ENCODE results near the gene NCAN. TPM values are rescaled to one million over a fixed set of nuclear protein-coding genes. Genes with fewer than 3 reads are reported as not detected.

NCAN gene
- total and polyA plus RNA-seq, 9 of the 15 experiments (the other 6 are each of a cell fraction or from before 2014, with no cell fraction given), result 0.04 TPM; not detected in 8

DNA sequence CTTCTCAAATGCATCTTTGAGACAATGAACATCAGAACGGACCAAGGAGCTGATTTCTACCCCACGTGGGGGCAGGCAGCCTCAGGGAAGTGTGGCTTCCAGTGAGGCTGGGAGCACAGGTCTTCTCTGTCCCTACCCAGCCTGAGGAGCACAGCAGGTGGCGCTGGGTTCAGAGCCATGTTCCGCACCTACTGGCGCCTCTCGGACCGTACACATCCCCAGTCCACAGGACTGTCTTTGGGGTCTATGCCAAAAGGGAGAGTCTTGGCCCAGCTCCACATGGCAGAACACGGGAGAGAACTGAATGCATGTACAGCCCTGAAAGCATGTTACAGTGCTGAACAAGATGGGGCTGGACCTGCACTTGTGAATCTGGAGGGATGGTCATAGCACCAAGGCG lies 86.0 kb downstream of the NCAN start:
- peak in 2 of 4 experiments; percentile 7 to 12 for DNase-seq (ENCODE audit: extremely low read depth in 1 of 4, low spot score in 3 of 4)
- peak; percentile 54 for ATAC-seq
- Histone ChIP-seq H3K4me1 (replicated peaks in 1 of 2; ENCODE audit: control insufficient read depth in 2 of 2, insufficient read depth in 2 of 2, low read length in 2 of 2) (peaks cover 0 to 6% of the 10 kb centered on the region in 2 experiments; a peak in 2 of 5 replicates), H3K79me2 (ENCODE audit: control insufficient read depth, insufficient read depth, low read length) (no peaks in the 10 kb centered on the region; the same call in 2 of the 3 replicates), H3K9ac (ENCODE audit: insufficient read depth in 1 of 2, low read depth in 2 of 2, low read length in 2 of 2) (peak overlapping the region in 1 of 2 experiments; percentile 26; a peak in 1 of 4 replicates), H3K4me3 (no peak overlapping the region), H4K20me1 (replicated peaks; ENCODE audit: control insufficient read depth, insufficient read depth, low read length) (no peaks in the 10 kb centered on the region), H2AFZ (ENCODE audit: low read depth, low read length) (no peak overlapping the region), H3K4me2 (ENCODE audit: insufficient read depth, low read length) (no peak overlapping the region), H3K36me3 (ENCODE audit: control insufficient read depth, insufficient read depth, low read length) (peaks cover 68% of the 10 kb centered on the region; the same call in 2 of the 3 replicates), H3K27ac (ENCODE audit: extremely low read depth, low read depth, low read length) (no peak overlapping the region), H3K27me3 (ENCODE audit: control insufficient read depth in 2 of 2, insufficient read depth in 2 of 2, low read length in 2 of 2) (no peaks in the 10 kb centered on the region), H3K9me3 (replicated peaks; ENCODE audit: control insufficient read depth, insufficient read depth, low read depth, low read length) (no peaks in the 10 kb centered on the region), H3K9me1 (ENCODE audit: control insufficient read depth, insufficient read depth, low read length) (no peaks in the 10 kb centered on the region)
- no peak for TF ChIP-seq NUFIP1 (IDR thresholded peaks at IDR 0.05; ENCODE audit: partially characterized antibody)
- TF ChIP-seq ZNF23 (CRISPR knock-in tag; IDR thresholded peaks at IDR 0.05), result no peak
- CTCF ChIA-PET (ENCODE audit: low intra/inter-chr PET ratio), result no interaction called here
- POLR2A ChIA-PET, result interaction anchor here (0.6 to 3.0 kb wide), 4 partner anchors 10 to 58 kb away, joined by 3 to 10 read pairs (median 4); no protein-coding TSS in a partner anchor
- WGBS (ENCODE audit: insufficient coverage, low coverage, missing lambda C conversion rate), result 82% methylated on average over 9 of the region's 9 CpGs
- BruUV-seq (replicated peaks), result no TSS peak
- intact Hi-C loops (cut with micrococcal nuclease) (no loop called here), in situ Hi-C loops (cut with MboI) (no loop called here)
- no peak for FAIRE-seq

DNA sequence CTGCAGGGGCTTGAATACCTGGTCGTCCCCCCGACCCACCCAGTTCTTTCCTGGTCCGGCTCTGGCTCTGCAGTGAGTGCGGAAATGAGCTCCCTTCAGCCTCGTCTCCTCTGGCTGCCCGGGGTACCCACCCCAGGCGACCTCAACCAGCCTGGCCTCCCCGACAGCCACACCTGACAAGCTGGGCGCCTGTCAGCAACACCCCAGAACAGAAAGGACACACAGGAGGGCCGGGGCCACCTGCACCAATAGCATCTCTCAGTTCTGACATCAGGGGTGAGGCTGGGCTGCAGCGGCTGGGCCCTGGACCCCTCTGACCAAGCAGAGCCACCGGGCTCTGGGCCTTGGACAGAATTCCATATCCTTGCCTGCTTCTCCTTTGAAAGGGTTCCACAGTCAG lies 88.9 kb downstream of the NCAN start:
- ChIA-PET CTCF (ENCODE audit: low intra/inter-chr PET ratio) (no interaction called here), POLR2A (interaction anchor here (0.6 kb wide), 1 partner anchor 150 kb away, joined by 3 read pairs; no protein-coding TSS in a partner anchor)
- Histone ChIP-seq H2AFZ (ENCODE audit: low read depth, low read length) (no peak overlapping the region), H3K79me2 (ENCODE audit: control insufficient read depth, insufficient read depth, low read length) (no peaks in the 10 kb centered on the region), H3K4me3 (no peak overlapping the region), H3K9me1 (ENCODE audit: control insufficient read depth, insufficient read depth, low read length) (no peaks in the 10 kb centered on the region), H3K27ac (ENCODE audit: extremely low read depth, low read depth, low read length) (no peak overlapping the region), H3K4me1 (replicated peaks in 1 of 2; ENCODE audit: control insufficient read depth in 2 of 2, insufficient read depth in 2 of 2, low read length in 2 of 2) (peaks cover 0 to 6% of the 10 kb centered on the region in 2 experiments; a peak in 2 of 5 replicates), H3K4me2 (ENCODE audit: insufficient read depth, low read length) (no peak overlapping the region), H4K20me1 (replicated peaks; ENCODE audit: control insufficient read depth, insufficient read depth, low read length) (0 out of 2 replicates have a peak, but pooled peaks cover 4% of the 10 kb centered on the region), H3K9ac (ENCODE audit: insufficient read depth in 1 of 2, low read depth in 2 of 2, low read length in 2 of 2) (no peak overlapping the region), H3K9me3 (replicated peaks; ENCODE audit: control insufficient read depth, insufficient read depth, low read depth, low read length) (no peaks in the 10 kb centered on the region), H3K27me3 (ENCODE audit: control insufficient read depth in 2 of 2, insufficient read depth in 2 of 2, low read length in 2 of 2) (no peaks in the 10 kb centered on the region), H3K36me3 (ENCODE audit: control insufficient read depth, insufficient read depth, low read length) (peaks cover 75% of the 10 kb centered on the region; the same call in 2 of the 3 replicates)
- peak in 1 of 4 experiments; percentile 12 for DNase-seq (ENCODE audit: extremely low read depth in 1 of 4, low spot score in 3 of 4)
- BruUV-seq (replicated peaks), result no TSS peak
- 92% methylated on average over 11 of the region's 12 CpGs for WGBS (ENCODE audit: insufficient coverage, low coverage, missing lambda C conversion rate)
- ATAC-seq, result no peak
- in situ Hi-C loops (cut with MboI) (no loop called here), intact Hi-C loops (cut with micrococcal nuclease) (no loop called here)
- FAIRE-seq, result no peak
- no peak for TF ChIP-seq ZNF143 (CRISPR knock-in tag; IDR thresholded peaks at IDR 0.05)
- TF ChIP-seq NONO (IDR thresholded peaks at IDR 0.05; ENCODE audit: low read depth in 2 of 2, low read length in 1 of 2), result no peak
- TF ChIP-seq, protein P1, sequence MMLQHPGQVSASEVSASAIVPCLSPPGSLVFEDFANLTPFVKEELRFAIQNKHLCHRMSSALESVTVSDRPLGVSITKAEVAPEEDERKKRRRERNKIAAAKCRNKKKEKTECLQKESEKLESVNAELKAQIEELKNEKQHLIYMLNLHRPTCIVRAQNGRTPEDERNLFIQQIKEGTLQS (IDR thresholded peaks at IDR 0.05), result no peak
- TF ChIP-seq, protein P1 (CRISPR knock-in tag; conservative IDR thresholded peaks at IDR 0.05), result no peak
- TF ChIP-seq HLTF (IDR thresholded peaks at IDR 0.05), result no peak
- TF ChIP-seq, protein P2, sequence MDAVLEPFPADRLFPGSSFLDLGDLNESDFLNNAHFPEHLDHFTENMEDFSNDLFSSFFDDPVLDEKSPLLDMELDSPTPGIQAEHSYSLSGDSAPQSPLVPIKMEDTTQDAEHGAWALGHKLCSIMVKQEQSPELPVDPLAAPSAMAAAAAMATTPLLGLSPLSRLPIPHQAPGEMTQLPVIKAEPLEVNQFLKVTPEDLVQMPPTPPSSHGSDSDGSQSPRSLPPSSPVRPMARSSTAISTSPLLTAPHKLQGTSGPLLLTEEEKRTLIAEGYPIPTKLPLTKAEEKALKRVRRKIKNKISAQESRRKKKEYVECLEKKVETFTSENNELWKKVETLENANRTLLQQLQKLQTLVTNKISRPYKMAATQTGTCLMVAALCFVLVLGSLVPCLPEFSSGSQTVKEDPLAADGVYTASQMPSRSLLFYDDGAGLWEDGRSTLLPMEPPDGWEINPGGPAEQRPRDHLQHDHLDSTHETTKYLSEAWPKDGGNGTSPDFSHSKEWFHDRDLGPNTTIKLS (IDR thresholded peaks at IDR 0.05; ENCODE audit: borderline replicate concordance, low read depth), result no peak
- TF ChIP-seq ZNF282 (CRISPR knock-in tag; IDR thresholded peaks at IDR 0.05), result no peak

Data from K562 (cell line).